ENCODE data around the gene SIX3. TPM values are rescaled to one million over a fixed set of nuclear protein-coding genes. Genes with fewer than 3 reads are reported as not detected.

The SIX3 gene
- total and polyA plus RNA-seq, 2 of the 4 experiments (the other 2 are of a cell fraction) = not detected

DNA sequence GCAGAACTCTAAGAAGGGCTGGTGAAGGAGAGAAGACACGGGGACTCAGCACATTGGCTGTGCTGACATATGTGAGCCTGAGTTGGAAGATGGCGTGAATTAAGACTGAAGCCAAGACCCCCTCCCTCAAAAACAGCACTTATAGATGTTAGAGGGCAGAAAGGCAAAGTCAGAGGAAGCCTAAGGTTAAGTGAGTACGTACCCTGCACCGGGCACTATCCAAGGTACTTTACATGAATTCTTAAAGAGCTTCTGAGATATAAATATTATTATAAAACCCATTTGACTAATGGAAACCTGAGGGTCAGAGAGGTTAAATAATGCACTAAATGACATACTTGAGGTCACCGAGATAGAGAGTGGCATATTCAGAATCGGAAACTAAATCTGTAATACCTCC is 25.6 kb downstream of the SIX3 start:
- Histone ChIP-seq H2AK9ac (replicated peaks; ENCODE audit: low read depth, low read length, poor library complexity) (no peak overlapping the region), H3K4me3 (ENCODE audit: insufficient read depth, low read depth, low read length) (no peak overlapping the region), H3K9ac (ENCODE audit: low read depth, low read length) (no peak overlapping the region), H3K27me3 (ENCODE audit: control insufficient read depth, insufficient read depth, low read length) (peaks cover 49% of the 10 kb centered on the region), H2BK120ac (ENCODE audit: low read depth, low read length) (no peak overlapping the region), H3K14ac (replicated peaks; ENCODE audit: low read depth, low read length) (no peak overlapping the region), H3K56ac (ENCODE audit: extremely low read depth, insufficient read depth, low read length) (no peak overlapping the region), H3K23ac (ENCODE audit: low read depth, low read length) (no peak overlapping the region), H2AK5ac (ENCODE audit: low read depth, low read length) (no peak overlapping the region), H3K27ac (ENCODE audit: insufficient read depth, low read length) (no peak overlapping the region), H3K9me3 (ENCODE audit: control insufficient read depth, insufficient read depth, low read length) (no peaks in the 10 kb centered on the region), H3K9me1 (ENCODE audit: insufficient read depth, low read length) (no peaks in the 10 kb centered on the region), H2BK5ac (ENCODE audit: low read depth, low read length, poor library complexity, severe bottlenecking) (no peak overlapping the region), H4K5ac (ENCODE audit: low read depth, low read length) (no peak overlapping the region), H4K91ac (ENCODE audit: insufficient read depth, low read depth, low read length) (no peak overlapping the region), H2BK20ac (ENCODE audit: low read depth, low read length) (no peak overlapping the region), H2AFZ (replicated peaks; ENCODE audit: low read length, poor library complexity) (no peak overlapping the region), H4K8ac (ENCODE audit: low read depth in 2 of 2, low read length in 2 of 2) (no peak overlapping the region), H4K20me1 (ENCODE audit: insufficient read depth, low read length) (no peaks in the 10 kb centered on the region), H3K4ac (ENCODE audit: low read depth, low read length) (no peak overlapping the region), H3K36me3 (ENCODE audit: control insufficient read depth, insufficient read depth, low read length) (no peaks in the 10 kb centered on the region), H2BK15ac (ENCODE audit: low read depth, low read length) (no peak overlapping the region), H3K4me2 (ENCODE audit: low read depth, low read length) (no peak overlapping the region), H3K4me1 (ENCODE audit: control insufficient read depth, insufficient read depth, low read length) (no peaks in the 10 kb centered on the region), H3K79me1 (ENCODE audit: low read depth in 1 of 2, low read length in 2 of 2) (no peaks in the 10 kb centered on the region), H3K18ac (ENCODE audit: low read depth, low read length) (no peak overlapping the region)
- DNase-seq (no peak), ATAC-seq (ENCODE audit: low read depth) (no peak)
- ChIA-PET CTCF (no interaction called here), POLR2A (ENCODE audit: unreplicated experiment) (no interaction called here)
- dilution Hi-C loops (cut with HindIII; ENCODE audit: low sequenced_read_pairs, unreplicated experiment) = no loop called here
- TF ChIP-seq, protein P1, sequence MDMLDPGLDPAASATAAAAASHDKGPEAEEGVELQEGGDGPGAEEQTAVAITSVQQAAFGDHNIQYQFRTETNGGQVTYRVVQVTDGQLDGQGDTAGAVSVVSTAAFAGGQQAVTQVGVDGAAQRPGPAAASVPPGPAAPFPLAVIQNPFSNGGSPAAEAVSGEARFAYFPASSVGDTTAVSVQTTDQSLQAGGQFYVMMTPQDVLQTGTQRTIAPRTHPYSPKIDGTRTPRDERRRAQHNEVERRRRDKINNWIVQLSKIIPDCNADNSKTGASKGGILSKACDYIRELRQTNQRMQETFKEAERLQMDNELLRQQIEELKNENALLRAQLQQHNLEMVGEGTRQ (IDR thresholded peaks at IDR 0.05; ENCODE audit: low read depth, low read length) = no peak
- TF ChIP-seq FOS (IDR thresholded peaks at IDR 0.05; ENCODE audit: low read depth, low read length) (no peak), MXI1 (IDR thresholded peaks at IDR 0.05; ENCODE audit: borderline replicate concordance, low read depth, low read length) (no peak), CHD1 (IDR thresholded peaks at IDR 0.05; ENCODE audit: low read depth, low read length) (no peak), ELK1 (IDR thresholded peaks at IDR 0.05; ENCODE audit: borderline replicate concordance, low read depth, low read length) (no peak), RAD21 (IDR thresholded peaks at IDR 0.05; ENCODE audit: low read length) (no peak), BHLHE40 (IDR thresholded peaks at IDR 0.05; ENCODE audit: low read depth, low read length) (no peak), CEBPB (IDR thresholded peaks at IDR 0.05; ENCODE audit: low read depth, low read length) (no peak), MAZ (IDR thresholded peaks at IDR 0.05; ENCODE audit: borderline replicate concordance, low read depth, low read length) (no peak), RFX5 (IDR thresholded peaks at IDR 0.05; ENCODE audit: low read depth, low read length) (no peak), MAFK (IDR thresholded peaks at IDR 0.05; ENCODE audit: low read depth, low read length) (no peak), SMC3 (IDR thresholded peaks at IDR 0.05; ENCODE audit: low read depth, low read length) (no peak)
- TF ChIP-seq, protein P2, sequence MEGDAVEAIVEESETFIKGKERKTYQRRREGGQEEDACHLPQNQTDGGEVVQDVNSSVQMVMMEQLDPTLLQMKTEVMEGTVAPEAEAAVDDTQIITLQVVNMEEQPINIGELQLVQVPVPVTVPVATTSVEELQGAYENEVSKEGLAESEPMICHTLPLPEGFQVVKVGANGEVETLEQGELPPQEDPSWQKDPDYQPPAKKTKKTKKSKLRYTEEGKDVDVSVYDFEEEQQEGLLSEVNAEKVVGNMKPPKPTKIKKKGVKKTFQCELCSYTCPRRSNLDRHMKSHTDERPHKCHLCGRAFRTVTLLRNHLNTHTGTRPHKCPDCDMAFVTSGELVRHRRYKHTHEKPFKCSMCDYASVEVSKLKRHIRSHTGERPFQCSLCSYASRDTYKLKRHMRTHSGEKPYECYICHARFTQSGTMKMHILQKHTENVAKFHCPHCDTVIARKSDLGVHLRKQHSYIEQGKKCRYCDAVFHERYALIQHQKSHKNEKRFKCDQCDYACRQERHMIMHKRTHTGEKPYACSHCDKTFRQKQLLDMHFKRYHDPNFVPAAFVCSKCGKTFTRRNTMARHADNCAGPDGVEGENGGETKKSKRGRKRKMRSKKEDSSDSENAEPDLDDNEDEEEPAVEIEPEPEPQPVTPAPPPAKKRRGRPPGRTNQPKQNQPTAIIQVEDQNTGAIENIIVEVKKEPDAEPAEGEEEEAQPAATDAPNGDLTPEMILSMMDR (conservative IDR thresholded peaks at IDR 0.05; ENCODE audit: low read depth, low read length) = no peak
- WGBS, 2 experiments (ENCODE audit: extremely low coverage in 2 of 2, insufficient read length in 1 of 2) = no CpG with 5 or more reads among the region's 6 CpGs
- BruUV-seq (replicated peaks) = no TSS peak
- in situ Hi-C loops (cut with MboI; ENCODE audit: low sequenced_read_pairs) = loop anchor here (10.0 to 25.0 kb wide), 2 partner anchors 480 to 922 kb away; no protein-coding TSS in a partner anchor
- intact Hi-C loops (cut with micrococcal nuclease) = no loop called here
